MM.1S (cell line): Measurements from ENCODE around the gene LARP1.

Source experiments
- CTCF ChIP-seq: fragments of 300-600 bp; sonication (generic); IDR thresholded peaks from 2 replicates; pipeline ENCODE4 v1.5.1; 2016; ENCODE audit warnings: antibody characterized with exemption, low read length, mixed read lengths
- EZH2 ChIP-seq: fragments of 300-600 bp; sonication (generic); optimal IDR thresholded peaks from 2 replicates; pipeline ENCODE3; 2017; ENCODE audit warnings: low read depth, mild to moderate bottlenecking, antibody characterized with exemption, low read length, mixed read lengths
- EZH2phosphoT487 ChIP-seq: fragments of 300-600 bp; sonication (generic); IDR thresholded peaks from 2 replicates; pipeline ENCODE4 v1.6.1; 2018; ENCODE audit warnings: antibody characterized with exemption, low read length

- TF ChIP-seq CTCF (no peak), EZH2 (no peak), EZH2phosphoT487 (no peak)
These were observed 87.7 kb downstream of the LARP1 start for GRCh38 chr5:154842689-154843530.
